ENCODE results near the gene TGFBR2.
A peak's percentile ranks its signal among the peaks of the same experiment; 100 is the strongest.

Gene TGFBR2

GRCh38 chr3:30606301-30607031 lies at the start of gene TGFBR2:
Gene TGFBR2, plus strand, starts transcription at chr3:30606601. Its CDS starts 283 bp downstream, at chr3:30606884.
- DNase-seq (ENCODE audit: low spot score) = peak; percentile 80

DNA sequence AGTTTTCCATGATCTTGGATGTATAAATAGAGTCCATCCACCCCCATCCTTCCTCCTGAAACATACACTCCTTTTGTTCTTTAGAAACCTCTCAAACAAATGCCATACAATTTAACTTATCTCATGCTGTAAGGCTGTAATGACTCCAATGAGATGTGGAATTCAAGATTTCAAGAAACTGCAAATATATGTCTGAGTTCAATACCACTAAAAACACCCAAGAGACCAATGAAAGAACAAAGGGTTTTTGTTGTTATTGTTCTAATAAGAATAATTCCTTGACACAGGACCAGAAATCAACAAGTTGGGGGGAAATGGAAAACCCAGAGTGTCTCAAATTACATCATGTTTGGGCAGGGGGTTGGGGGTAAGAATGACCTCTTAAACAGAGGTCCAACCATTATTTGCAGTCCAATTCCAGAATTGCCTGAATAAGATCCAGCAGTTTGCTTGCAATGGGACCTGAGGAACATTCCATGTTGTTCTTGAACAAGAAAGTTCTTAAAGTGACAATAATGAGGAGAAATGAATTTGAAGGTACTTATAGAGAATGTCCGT lies 48.6 kb upstream of the TGFBR2 start:
- no peak for DNase-seq (ENCODE audit: low spot score)

DNA sequence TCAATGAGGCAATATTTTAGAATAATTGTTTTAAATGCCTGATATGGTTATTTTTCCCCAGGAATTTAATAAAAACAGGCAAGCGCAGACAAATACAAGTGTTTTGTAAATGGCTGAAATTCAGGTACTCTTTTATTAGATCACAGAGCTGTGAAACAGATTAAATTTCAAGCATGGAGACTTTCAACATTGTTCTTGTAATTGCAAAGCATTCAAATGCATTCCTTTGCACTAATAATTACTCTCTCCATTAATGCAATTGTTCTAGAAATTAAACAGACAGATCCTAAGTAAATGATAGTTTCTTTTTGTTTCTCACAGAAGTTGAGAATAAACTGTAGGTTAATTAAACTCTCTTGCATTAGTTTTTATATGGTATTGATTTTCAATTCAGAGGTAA lies 42.4 kb upstream of the TGFBR2 start:
- DNase-seq (ENCODE audit: low spot score) = no peak

- no peak for DNase-seq (ENCODE audit: low spot score)
Measured at GRCh38 chr3:30567139-30567753, 39.2 kb upstream of the TGFBR2 start.

GRCh38 chr3:30576946-30577345 lies 29.5 kb upstream of the TGFBR2 start:
- DNase-seq (ENCODE audit: low spot score) = no peak

DNA sequence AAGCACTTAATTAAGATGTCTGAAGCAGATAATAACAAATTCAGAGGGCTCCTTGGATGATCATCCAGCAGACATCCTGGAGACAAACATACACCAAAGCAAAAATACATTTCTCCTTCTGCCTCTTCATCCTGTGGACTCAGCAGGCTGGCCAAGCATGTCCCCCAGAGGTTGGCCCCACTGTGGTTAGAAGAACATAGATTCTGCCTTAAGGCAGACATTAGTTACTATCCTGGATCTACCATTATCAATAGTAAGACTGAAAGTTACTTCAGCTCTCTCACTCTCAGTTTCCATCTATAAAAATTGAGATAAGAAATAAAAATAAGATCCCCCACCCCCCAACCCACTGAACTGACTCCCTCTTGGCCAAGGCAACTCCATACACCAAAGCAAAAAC lies 28.6 kb upstream of the TGFBR2 start:
- DNase-seq (ENCODE audit: low spot score) = no peak

GRCh38 chr3:30578479-30578878 lies 27.9 kb upstream of the TGFBR2 start:
- DNase-seq (ENCODE audit: low spot score) = no peak

DNA sequence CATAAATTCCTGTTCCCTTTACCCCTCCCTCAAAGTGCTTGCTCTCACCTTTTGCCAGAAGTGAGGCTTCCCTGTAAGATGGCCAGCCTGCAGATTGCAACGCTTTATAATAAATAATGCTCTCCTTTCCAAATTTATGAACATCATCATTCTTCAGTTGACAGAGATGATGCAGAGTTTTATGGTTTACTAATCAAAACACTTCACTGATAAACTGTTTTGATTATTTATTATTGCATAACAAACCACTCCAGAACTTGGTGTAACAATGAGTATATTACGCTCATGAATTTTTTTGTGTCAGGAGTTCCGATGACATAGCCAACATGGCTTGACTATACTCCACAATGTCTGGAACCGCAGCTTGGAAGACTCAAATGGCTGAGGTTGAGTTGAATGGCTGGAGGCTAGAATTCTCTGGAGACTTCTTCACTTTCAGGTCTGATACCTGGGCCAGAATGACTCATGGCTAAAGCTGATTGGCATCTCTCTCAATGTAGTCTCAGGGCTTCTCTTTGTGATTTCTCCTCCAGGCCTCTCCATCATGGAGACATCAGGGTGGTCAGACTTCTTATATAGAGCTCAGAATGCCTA lies 27.3 kb upstream of the TGFBR2 start:
- DNase-seq (ENCODE audit: low spot score) = no peak

DNA sequence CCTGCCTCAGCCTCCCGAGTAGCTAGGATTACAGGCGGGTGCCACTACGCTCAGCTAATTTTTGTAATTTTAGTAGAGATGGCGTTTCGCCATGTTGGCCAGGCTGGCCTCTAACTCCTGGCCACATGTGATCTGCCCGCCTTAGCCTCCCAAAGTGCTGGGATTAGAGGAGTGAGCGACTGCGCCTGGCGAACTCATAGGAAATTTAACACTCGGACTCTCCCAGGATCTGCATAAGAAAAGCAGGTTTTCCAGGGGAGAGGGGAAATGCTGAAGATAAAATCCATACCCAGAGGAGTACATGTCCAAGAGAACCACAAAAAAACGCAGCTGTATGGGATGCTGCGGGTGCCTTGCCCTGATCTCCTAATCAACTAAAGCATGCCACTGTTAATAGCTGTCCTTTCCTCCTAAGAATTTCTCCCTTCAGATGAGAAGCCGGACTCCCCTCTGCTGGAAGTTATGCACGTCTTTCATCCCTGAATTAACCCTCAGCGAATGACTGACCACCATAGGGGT lies 25.3 kb upstream of the TGFBR2 start:
- no peak for DNase-seq (ENCODE audit: low spot score)

- DNase-seq (ENCODE audit: low spot score) = no peak
Measured at GRCh38 chr3:30581982-30582381, 24.4 kb upstream of the TGFBR2 start.

- no peak for DNase-seq (ENCODE audit: low spot score)
Measured at GRCh38 chr3:30583973-30584372, 22.4 kb upstream of the TGFBR2 start.

- no peak for DNase-seq (ENCODE audit: low spot score)
Measured at GRCh38 chr3:30585654-30586053, 20.7 kb upstream of the TGFBR2 start.

DNA sequence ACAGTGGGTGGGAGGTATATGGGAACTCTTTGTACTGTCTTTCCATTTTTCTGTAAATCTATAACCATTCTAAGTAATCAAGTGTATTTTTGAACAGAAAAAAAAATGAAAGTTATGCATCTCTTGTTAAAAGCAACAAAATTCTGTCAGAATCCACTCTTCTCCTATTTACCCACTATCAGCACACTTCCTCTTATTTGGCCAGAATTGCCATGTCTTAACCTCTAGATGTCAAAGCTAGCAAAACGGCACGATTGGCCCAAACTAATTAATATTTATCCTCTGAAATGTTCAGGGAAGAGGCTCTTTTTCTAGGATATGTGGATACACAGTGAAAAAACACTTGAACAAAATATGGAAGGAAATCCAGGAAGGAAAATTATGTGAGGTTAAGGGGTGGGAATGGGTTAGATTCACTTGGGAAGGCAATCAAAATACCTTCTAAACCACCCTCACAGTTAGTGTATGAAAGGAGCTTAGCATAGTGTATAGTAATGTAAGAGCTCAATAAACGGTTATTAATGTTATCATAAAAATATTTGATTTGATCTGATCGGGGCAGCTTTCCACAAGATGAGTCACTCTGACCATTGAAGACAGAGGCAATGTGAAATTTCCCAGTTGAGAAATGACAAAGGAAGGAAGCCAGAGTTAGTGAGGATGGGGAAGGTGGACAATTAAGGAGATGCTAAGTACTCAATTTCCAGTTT lies 20.1 kb upstream of the TGFBR2 start:
- no peak for DNase-seq (ENCODE audit: low spot score)

- DNase-seq (ENCODE audit: low spot score) = no peak
Measured at GRCh38 chr3:30586806-30587486, 19.5 kb upstream of the TGFBR2 start.

- DNase-seq (ENCODE audit: low spot score) = no peak
Measured at GRCh38 chr3:30587904-30588303, 18.5 kb upstream of the TGFBR2 start.

DNA sequence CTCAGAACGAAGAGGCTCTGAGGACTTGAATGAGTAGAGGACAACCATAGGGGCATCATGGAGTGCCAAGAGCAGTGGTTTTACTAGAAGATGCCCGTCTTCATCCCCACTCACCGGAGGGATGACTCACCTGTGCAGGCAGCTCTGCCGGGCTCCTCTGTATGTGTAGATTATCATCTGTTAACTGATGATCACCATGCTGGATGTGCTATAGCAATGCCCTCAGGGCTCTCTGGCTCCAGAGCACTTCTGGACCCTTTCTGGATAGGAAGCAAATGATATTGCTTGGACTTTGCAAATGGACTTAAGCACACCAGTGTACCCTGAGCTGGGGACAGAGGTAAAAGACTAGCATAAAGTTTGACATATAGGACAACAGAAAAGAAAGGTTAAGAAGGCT lies 10.2 kb upstream of the TGFBR2 start:
- DNase-seq (ENCODE audit: low spot score) = no peak

- no peak for DNase-seq (ENCODE audit: low spot score)
Measured at GRCh38 chr3:30597131-30597768, 9.2 kb upstream of the TGFBR2 start.

GRCh38 chr3:30597769-30598134 lies 8.6 kb upstream of the TGFBR2 start:
- DNase-seq (ENCODE audit: low spot score) = no peak

- DNase-seq (ENCODE audit: low spot score) = no peak
Measured at GRCh38 chr3:30598668-30599545, 7.5 kb upstream of the TGFBR2 start.

DNA sequence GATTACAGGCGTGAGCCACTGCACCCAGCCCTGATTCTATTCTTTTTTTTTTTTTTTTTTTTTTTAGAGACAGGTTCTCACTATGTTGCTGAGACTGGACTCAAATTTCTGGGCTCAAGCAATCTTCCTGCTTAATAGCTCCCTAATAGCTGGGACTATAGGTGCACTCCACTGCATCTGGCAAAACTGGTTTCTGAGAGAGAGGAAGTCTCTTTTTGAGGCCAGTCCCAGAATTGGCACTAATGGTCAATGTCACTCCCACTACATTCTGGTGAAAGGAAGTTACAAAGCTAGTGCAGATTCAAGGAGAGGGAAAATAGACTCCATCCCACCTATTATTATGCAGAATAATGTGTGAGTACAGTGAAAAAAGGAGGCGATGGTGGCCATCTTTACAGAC lies 5.8 kb upstream of the TGFBR2 start:
- no peak for DNase-seq (ENCODE audit: low spot score)
